ENCODE measurements around the gene CYLC2.

Gene CYLC2, protein sequence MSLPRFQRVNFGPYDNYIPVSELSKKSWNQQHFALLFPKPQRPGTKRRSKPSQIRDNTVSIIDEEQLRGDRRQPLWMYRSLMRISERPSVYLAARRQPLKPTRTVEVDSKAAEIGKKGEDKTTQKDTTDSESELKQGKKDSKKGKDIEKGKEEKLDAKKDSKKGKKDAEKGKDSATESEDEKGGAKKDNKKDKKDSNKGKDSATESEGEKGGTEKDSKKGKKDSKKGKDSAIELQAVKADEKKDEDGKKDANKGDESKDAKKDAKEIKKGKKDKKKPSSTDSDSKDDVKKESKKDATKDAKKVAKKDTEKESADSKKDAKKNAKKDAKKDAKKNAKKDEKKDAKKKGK

DNA sequence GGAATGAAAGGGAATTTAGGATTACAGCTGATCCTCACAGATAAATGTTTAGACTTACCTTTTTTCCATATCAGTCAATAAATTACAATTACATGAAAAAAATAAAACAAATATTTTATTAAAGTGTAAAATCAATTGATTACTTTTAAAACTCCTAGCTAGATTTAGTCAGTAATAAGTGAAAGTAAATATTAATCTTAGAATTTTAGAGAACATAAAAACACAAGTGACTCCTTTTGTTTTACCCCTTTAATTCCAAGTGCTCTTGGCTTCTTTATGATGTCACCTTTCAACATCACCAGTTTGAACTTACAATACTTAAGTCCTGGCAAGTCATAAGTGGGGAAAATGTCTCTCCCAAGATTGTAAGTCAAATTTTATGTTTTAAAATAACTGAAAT lies at the start of gene CYLC2:
TSS of gene CYLC2 (plus strand) at position 301 of the 400 bp plus-strand sequence. CDS start at position 349, 48 bp downstream.
- no peak for DNase-seq

DNA sequence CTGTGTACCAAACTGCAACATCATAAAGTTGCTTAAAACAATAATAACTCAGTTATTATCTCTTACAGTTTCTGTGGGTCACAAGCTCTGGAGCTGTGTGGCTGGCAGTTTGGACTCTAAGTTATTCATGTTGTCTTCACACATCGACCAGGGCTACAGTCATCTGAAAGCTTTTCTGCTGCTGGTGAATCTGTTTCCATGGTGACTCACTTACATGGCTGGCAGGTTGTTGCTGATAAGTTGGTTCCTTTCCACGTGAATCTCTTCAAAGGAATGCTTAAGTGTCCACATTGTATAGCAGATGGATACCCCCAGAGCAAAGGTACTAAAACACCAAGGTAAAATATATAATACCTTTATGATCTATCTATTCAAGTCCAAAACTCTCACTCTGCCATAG lies 44.8 kb upstream of the CYLC2 start:
- no peak for DNase-seq

DNA sequence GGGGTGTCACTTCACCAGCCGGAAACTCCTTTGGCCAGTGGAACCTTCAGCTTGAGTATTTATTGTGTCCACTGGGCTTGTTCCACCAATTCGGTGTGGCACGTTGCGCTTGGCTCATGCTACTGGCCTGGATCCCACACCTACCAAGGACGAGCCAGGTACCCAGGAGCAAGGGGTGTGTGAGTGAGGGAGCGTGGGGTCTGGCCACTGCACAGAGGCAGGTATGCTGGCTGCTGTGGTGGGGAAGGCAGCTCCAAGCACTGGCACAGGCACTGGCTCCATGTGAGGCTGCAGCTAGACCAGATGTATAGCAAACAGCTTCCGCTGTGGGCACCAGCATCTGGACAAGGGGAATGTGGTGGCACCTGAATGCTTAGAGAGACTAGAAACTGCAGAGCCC lies 28.1 kb upstream of the CYLC2 start:
- no peak for DNase-seq

DNA sequence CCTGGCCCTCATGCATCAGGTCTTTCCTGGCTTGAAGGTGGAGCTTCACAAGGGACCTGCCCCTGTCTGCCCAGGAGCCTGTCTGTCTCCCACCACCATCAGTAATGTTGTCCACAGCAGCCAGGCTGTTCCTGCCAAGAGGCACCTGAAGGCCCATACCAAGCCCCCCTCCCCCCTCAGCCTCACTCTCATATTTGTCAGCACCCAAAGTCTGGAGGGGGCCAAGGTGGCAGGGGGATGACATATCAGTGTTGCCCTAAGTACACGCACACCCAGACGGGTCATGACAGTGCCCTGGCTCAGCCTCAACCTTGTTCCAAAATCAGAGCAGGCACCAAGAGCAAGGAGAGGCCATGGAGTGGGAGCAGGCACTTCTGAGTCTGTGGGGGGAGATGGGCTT lies 27.2 kb upstream of the CYLC2 start:
- DNase-seq, result no peak

DNA sequence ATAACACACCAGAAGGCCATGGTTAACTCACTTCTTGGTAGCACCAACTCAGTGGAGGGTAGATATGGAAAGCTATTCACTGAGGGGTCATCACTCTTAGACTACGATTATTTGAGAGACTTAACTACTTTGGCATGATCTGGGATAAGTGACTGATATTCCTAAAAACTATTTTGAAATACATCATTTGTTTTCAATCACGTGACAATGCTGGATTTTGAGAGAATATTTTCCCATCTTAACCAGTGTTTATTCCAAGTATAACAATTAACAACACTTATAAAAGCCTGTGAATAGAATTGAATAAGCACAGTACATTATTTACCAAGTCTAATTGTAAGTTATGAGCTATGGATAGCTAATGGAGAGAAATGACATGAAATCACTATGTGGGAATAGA lies 22.4 kb upstream of the CYLC2 start:
- no peak for DNase-seq

DNA sequence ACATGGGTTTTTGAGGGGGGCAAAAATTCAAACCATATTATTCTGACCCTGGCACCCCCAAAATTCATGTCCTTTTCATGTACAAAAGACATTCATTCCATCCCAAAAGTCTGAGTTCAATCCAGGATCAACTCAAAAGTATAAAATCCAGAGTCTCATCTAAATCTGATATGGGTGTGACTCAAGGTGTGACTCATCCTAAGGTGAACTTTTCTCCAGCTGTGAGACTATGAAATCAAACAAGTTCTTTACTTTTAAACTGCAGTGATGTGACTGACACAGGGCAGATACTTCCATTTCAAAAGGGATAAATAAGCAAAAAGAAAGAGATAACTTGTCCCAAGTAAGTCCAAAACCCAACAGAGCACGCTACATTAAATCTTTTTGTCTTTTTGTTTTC lies 20.6 kb upstream of the CYLC2 start:
- no peak for DNase-seq

DNA sequence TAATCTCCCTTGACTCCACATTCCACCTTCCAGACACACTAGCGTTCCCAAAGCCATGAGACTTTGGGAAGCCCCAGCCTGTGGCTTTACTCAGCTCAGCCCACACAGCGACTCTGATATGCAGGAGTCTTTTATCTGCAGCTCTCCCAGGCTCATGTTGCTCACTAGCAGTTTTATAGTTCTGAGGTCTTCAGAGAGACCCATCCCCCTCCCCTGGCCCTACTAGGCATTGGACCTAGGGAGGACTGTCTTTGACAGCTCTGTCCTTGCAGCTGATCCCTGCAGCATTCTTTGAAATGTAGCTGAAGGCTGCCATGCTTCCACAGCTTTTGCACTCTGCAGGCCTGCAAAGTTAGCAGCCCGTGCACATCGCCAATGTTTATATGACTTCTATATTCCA lies 19.9 kb upstream of the CYLC2 start:
- no peak for DNase-seq

DNA sequence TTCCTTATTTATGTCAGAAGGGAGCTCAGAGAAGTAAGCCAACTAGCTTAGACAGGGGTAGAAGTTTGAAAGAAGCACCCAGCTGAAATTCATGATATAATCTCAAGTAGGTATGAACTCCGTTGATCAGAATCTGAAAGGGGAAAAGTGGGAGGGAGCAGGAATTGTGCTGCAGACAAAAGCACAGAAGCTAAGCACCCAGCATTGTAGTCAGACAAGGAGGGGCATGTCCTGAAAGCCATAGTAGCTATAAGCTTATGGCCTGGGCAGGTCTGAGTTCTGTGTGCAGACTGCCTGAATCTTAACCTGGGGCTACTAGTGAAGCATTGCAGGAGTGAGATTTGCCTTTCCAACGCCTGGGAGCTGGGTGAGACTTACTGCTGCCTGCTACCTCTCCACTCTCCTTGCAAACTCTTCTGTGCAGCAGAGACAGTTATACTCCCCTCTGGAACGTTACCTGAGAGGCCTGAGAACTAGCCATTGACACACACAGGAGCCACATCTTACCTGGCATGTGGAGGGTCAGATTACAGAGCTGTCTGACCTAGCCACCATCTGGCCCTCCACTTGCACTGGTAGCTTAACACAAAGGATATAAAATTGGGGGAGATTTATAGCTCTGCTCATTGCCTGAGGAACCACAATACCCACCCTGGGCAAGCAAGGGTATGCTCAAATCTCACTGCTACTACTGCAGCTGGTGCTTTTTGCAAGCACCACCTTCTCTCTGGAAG lies 9.8 kb upstream of the CYLC2 start:
- no peak for DNase-seq

DNA sequence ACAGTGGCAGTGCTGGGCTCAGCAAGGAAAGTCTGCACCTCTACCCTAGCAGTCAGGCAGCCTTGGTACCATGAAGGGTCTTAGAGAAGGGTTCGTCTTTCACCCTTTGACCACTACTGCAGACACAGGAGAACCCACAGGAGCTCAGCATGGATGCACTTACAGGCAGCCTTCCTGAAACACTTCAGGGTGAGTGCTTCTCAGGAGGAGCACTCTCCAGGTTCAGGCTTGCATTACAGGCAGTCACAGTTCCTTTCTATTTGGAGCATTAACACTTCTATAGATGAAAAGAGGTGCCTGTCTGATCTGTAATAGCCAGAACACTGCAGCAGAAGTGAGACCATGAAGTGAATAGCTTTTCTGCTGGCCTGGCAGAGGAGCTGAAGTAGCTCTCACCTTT lies 8.7 kb upstream of the CYLC2 start:
- no peak for DNase-seq

DNA sequence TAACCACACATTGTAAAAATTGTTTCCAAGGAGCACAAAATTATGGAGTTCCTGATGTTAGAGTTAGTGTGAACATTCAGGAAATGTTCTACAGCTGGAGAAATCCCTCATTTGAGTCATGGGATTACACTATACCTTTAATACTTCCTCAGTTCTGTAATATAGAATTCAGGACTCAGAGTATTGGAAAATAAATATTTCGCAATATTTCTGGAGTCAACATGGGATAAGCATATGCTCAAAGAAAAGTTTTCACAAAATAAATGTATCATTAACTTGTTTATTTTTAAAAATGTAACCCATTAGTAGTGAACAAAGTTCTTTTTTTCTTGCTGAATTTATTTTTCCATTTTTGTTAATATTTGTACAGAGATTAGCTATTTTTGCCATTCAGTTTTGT lies 8.6 kb downstream of the CYLC2 start:
- DNase-seq, result no peak

DNA sequence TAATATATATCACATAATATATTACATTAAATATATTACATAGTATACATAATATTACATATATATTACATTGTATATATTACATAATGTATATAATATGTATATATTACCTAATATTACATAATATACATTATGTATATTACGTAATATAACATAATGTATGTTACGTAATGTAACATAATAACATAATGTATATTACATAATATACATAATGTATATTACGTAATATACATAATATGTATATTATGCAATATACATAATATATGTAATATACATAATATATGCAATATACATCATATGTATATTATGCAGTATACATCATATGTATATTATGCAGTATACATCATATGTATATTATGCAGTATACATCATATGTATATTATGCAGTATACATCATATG lies 19.1 kb downstream of the CYLC2 start:
- no peak for DNase-seq

DNA sequence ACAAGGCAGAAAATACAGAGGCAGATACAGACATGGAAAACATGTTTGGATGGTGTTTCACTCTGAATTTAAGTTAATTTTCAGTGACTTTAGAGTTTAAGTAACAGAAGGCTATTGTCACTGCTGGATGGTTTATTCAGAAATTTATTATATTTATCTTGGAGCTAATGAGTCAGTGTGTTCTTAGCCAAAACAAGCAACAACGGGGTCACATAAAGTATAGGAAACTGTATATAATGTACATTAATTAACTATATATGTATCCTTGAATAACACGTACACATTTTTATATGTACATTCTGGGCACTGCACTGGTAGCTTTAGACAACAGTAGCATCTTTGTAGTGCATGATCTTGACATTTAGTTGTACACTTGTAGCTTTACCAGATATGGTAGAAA lies 30.7 kb downstream of the CYLC2 start:
- DNase-seq, result no peak

DNA sequence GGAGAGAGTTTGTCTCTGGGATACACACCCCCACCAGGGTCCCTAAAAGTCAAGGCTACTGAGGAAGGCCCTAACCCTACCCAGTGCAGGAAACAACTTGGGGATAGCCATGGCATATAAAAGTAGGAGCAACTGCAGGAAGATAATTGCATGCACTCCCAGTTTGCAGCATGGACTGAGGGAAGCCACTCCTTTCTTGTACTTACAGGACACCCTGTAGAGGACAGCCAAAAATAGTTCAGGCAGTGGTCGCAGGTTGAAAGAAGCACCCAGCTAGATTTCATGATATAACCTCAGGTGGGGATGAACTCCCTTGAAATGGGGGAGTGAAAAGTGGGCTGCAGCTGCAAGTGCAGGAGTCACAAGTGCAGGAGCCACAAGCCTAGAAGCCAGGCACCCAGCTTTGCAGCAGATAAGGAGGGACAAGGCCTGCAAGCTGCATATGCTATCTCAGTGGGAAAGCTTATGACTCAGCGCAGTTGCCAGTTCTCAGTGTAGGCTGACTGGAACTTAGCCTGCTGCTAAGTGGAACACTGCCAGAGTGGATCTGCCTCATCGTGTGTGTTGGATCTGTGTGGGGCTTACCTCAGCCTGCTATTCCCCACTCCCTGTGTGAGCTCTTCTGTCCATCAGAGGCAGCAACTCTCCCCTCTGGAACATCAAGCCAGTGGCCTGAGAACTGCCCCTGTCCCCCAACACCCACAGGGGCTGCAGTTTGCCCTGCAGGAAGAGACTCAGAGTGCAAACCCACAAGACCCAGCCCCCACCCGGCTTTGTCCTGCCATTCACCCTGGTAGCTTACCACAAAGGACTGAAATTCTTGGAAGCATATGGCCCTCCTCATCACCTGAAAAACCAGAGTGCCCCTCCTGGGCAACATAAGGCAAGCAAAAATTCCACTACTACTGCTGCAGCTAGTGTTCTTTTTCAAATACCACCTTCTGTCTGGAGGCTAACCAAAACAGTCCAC lies 42.7 kb downstream of the CYLC2 start:
- no peak for DNase-seq

DNA sequence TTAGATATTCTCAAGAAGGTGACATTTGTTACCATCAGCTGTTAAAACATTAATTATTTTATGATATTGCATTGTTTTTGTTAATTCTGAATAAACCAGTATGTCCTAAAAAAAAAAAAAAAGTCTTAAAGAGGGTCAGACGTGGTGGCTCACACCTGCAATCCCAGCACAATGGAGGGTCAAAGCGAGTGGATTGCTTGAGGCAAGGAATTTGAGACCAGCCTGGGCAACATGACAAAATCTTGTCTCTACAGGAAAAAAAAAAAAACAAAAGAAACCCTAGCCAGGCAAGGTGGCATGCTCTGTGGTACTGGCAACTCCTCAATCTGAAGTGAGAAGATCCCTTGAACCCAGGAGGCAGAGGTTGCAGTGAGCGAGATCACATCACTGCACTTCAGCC lies 46.8 kb downstream of the CYLC2 start:
- DNase-seq, result no peak

Data from stimulated activated CD4-positive, alpha-beta T cell treated with anti-CD3 and anti-CD28 coated beads, Interleukin-2, amount 100 ng/mL, for 24 hours (primary cell).